Upper lobe of right lung (tissue), 1 donor: Measurements from ENCODE around the gene NR2F2. TPM values are rescaled to one million over a fixed set of nuclear protein-coding genes. Genes with fewer than 3 reads are reported as not detected.
"Not testable (repeated sequence)": the region's sequence is repeated elsewhere in the genome, so short reads cannot be mapped to it uniquely, and the experiment has no call there.

Experiments
- ATAC-seq: fragments of 200-7000 bp; cut with Tn5 transposase; one replicate; pipeline ENCODE4 v1.9.1; 2020; ENCODE audit warnings: mild to moderate bottlenecking, moderate library complexity
- DNase-seq: peaks from one replicate; pipeline ENCODE4 v3.0.0-alpha.2; 2020
- H3K27ac ChIP-seq: fragments of 200-600 bp; one replicate; pipeline ENCODE4 v1.8.0; 2022
- H3K27me3 ChIP-seq: fragments of 200-600 bp; one replicate; pipeline ENCODE4 v1.8.0; 2022; ENCODE audit warnings: mild to moderate bottlenecking
- H3K36me3 ChIP-seq: fragments of 200-600 bp; one replicate; pipeline ENCODE4 v1.8.0; 2022
- H3K4me1 ChIP-seq: fragments of 200-600 bp; one replicate; pipeline ENCODE4 v1.8.0; 2022
- H3K4me3 ChIP-seq: fragments of 200-600 bp; one replicate; pipeline ENCODE4 v1.8.0; 2022; ENCODE audit warnings: mild to moderate bottlenecking
- H3K9me3 ChIP-seq: fragments of 200-600 bp; one replicate; pipeline ENCODE4 v1.8.0; 2022
- CTCF ChIP-seq: fragments of 200-600 bp; IDR thresholded peaks from one replicate; pipeline ENCODE4 v1.8.0; 2022; ENCODE audit warnings: antibody characterized with exemption
- intact Hi-C: fragments of 100-400 bp; cut with DNase I; formaldehyde crosslinking; loops from one replicate; pipeline ENCODE4 v1.11.0; 2022
- total RNA-seq: library from RNA; stranded (reverse); fragmentation: NEBNext Ultra II Directional; extraction: Animal tissue kit (Norgen Biotek cat#: 25700); gene quantifications from one replicate; pipeline ENCODE4 v1.2.1, GENCODE V29; 2021
- donor health status: DM: no; HTN: yes; CAD: no; lungs with severe emphysema.

The NR2F2 gene
- total RNA-seq, 1 donor from 2014 or later: 88.1 TPM

- Histone ChIP-seq H3K4me1 (no peaks in the 10 kb centered on the region), H3K9me3 (no peaks in the 10 kb centered on the region), H3K4me3 (no peak overlapping the region), H3K36me3 (no peaks in the 10 kb centered on the region), H3K27ac (no peak overlapping the region), H3K27me3 (peaks cover 42% of the 10 kb centered on the region)
- no peak for TF ChIP-seq CTCF
- DNase-seq (no peak), ATAC-seq (no peak)
- intact Hi-C loops: no loop called here
Observed at GRCh38 chr15:96369351-96369750, 38.9 kb downstream of the NR2F2 start.

GRCh38 chr15:96369825-96370621 is 39.5 kb downstream of the NR2F2 start:
- DNase-seq: no peak
- no peaks in the 10 kb centered on the region for H3K4me1 ChIP-seq
- H3K27me3 ChIP-seq: peaks cover 42% of the 10 kb centered on the region
- TF ChIP-seq CTCF: no peak
- ATAC-seq: no peak
- intact Hi-C loops: no loop called here
- no peak overlapping the region for H3K4me3 ChIP-seq
- no peaks in the 10 kb centered on the region for H3K9me3 ChIP-seq
- no peak overlapping the region for H3K27ac ChIP-seq
- no peaks in the 10 kb centered on the region for H3K36me3 ChIP-seq

GRCh38 chr15:96372554-96372953 is 42.1 kb downstream of the NR2F2 start:
- no peaks in the 10 kb centered on the region for H3K36me3 ChIP-seq
- no peak for TF ChIP-seq CTCF
- no peak for ATAC-seq
- H3K27me3 ChIP-seq: peaks cover 21% of the 10 kb centered on the region
- H3K27ac ChIP-seq: no peak overlapping the region
- H3K4me3 ChIP-seq: no peak overlapping the region
- DNase-seq: no peak
- H3K9me3 ChIP-seq: no peaks in the 10 kb centered on the region
- no peaks in the 10 kb centered on the region for H3K4me1 ChIP-seq
- intact Hi-C loops: no loop called here

- intact Hi-C loops: no loop called here
- no peak for DNase-seq
Observed at GRCh38 chr15:96374499-96374898, 44.0 kb downstream of the NR2F2 start.

GRCh38 chr15:96379592-96379991 is 49.1 kb downstream of the NR2F2 start:
- H3K4me3 ChIP-seq, DNase-seq, ATAC-seq, H3K4me1 ChIP-seq, H3K27me3 ChIP-seq, H3K27ac ChIP-seq, intact Hi-C loops, H3K9me3 ChIP-seq, H3K36me3 ChIP-seq: not testable (repeated sequence)

More at GRCh38 chr15:96374499-96374898, 44.0 kb downstream of the NR2F2 start:
- no peaks in the 10 kb centered on the region for H3K4me1 ChIP-seq
- H3K4me3 ChIP-seq: no peak overlapping the region
- H3K9me3 ChIP-seq: no peaks in the 10 kb centered on the region
- peaks cover 4% of the 10 kb centered on the region for H3K27me3 ChIP-seq
- no peaks in the 10 kb centered on the region for H3K36me3 ChIP-seq
- no peak overlapping the region for H3K27ac ChIP-seq
- no peak for ATAC-seq
- no peak for TF ChIP-seq CTCF

GRCh38 chr15:96381463-96381862 is 51.0 kb downstream of the NR2F2 start:
- Histone ChIP-seq H3K4me3 (no peak overlapping the region), H3K9me3 (no peaks in the 10 kb centered on the region), H3K27ac (no peak overlapping the region), H3K36me3 (no peaks in the 10 kb centered on the region), H3K4me1 (no peaks in the 10 kb centered on the region), H3K27me3 (no peaks in the 10 kb centered on the region)
- ATAC-seq (no peak), DNase-seq (no peak)
- no peak for TF ChIP-seq CTCF
- intact Hi-C loops: no loop called here
